ENCODE data around the gene KAZALD1.

GRCh38 chr10:101028446-101029337, 33.1 kb upstream of the KAZALD1 start:
- no peak for TF ChIP-seq CTCF (IDR thresholded peaks at IDR 0.05)
- no peak for TF ChIP-seq POLR2A (IDR thresholded peaks at IDR 0.05)
